ENCODE results near the gene CD33.

CD33 gene

GRCh38 chr19:51256155-51256625, 31.3 kb downstream of the CD33 start:
- ATAC-seq (ENCODE audit: low read depth) (no peak), DNase-seq (ENCODE audit: low spot score) (no peak)
- Histone ChIP-seq H3K27me3 (ENCODE audit: insufficient read depth, poor library complexity, severe bottlenecking) (peaks cover 17% of the 10 kb centered on the region), H3K36me3 (ENCODE audit: low read depth) (no peaks in the 10 kb centered on the region), H3K4me1 (ENCODE audit: insufficient read depth, poor library complexity, severe bottlenecking) (no peaks in the 10 kb centered on the region), H3K9me3 (ENCODE audit: severe bottlenecking) (no peaks in the 10 kb centered on the region), H3K27ac (ENCODE audit: poor library complexity, severe bottlenecking) (no peak overlapping the region), H3K4me3 (ENCODE audit: severe bottlenecking) (no peak overlapping the region)
- TF ChIP-seq, protein P1, sequence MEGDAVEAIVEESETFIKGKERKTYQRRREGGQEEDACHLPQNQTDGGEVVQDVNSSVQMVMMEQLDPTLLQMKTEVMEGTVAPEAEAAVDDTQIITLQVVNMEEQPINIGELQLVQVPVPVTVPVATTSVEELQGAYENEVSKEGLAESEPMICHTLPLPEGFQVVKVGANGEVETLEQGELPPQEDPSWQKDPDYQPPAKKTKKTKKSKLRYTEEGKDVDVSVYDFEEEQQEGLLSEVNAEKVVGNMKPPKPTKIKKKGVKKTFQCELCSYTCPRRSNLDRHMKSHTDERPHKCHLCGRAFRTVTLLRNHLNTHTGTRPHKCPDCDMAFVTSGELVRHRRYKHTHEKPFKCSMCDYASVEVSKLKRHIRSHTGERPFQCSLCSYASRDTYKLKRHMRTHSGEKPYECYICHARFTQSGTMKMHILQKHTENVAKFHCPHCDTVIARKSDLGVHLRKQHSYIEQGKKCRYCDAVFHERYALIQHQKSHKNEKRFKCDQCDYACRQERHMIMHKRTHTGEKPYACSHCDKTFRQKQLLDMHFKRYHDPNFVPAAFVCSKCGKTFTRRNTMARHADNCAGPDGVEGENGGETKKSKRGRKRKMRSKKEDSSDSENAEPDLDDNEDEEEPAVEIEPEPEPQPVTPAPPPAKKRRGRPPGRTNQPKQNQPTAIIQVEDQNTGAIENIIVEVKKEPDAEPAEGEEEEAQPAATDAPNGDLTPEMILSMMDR (IDR thresholded peaks at IDR 0.05; ENCODE audit: poor library complexity, severe bottlenecking) = no peak

- no peak overlapping the region for H3K4me3 ChIP-seq (ENCODE audit: severe bottlenecking)
- no peaks in the 10 kb centered on the region for H3K4me1 ChIP-seq (ENCODE audit: insufficient read depth, poor library complexity, severe bottlenecking)
- peaks cover 26% of the 10 kb centered on the region for H3K27me3 ChIP-seq (ENCODE audit: insufficient read depth, poor library complexity, severe bottlenecking)
- no peak for ATAC-seq (ENCODE audit: low read depth)
- TF ChIP-seq, protein P1 (IDR thresholded peaks at IDR 0.05; ENCODE audit: poor library complexity, severe bottlenecking) = no peak
- no peak for DNase-seq (ENCODE audit: low spot score)
- no peaks in the 10 kb centered on the region for H3K9me3 ChIP-seq (ENCODE audit: severe bottlenecking)
- no peak overlapping the region for H3K27ac ChIP-seq (ENCODE audit: poor library complexity, severe bottlenecking)
- no peaks in the 10 kb centered on the region for H3K36me3 ChIP-seq (ENCODE audit: low read depth)
Observed at GRCh38 chr19:51257471-51257870, 32.6 kb downstream of the CD33 start.

DNA sequence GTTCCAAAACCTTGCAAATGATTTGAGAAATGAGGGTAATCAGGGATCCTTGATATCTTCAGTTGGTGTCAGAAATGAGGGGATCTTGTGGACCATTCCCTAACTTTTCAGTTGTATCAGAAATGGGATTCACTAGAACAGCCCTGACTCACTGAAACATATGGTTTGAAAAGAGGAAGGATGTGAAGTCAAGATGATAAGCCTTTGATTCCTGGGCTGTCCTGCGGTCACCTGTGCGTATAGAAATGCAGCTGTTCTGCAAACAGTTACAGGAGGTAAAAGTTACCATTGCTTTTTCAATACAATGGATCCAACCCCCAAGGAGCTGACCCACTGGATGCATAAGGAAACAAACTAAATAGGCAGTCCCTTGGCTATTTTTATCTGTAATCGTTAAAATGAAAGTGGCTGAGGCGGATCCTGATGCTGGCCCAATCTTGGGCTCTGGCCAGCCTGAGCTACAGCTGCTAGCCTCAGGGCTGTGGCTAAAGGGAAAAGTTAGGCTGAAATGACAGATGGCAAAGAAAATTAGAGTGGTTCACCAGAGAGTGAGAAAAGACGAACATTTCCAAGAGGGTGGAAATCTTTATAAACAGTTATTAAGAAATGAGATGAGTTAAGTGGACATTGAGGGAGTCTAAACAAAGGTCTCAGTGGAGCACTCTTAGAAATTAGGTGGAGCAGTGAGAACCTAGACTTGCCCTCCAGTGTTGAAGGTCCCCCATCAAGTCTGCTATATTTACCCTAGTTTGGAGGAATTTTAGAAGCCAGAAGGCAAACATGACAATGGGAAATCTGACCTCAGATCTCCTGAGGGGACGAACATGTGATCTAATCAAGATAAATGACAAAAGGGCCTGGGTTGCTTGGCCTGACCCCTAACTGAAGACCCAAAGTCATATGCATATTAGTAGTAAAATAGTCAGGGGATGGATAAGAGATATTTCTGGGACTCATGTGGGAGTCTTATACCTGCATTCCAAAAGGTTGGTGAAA, 33.6 kb downstream of the CD33 start:
- DNase-seq (ENCODE audit: low spot score) (no peak), ATAC-seq (ENCODE audit: low read depth) (no peak)
- H3K4me3 ChIP-seq (ENCODE audit: severe bottlenecking) = no peak overlapping the region
- H3K27ac ChIP-seq (ENCODE audit: poor library complexity, severe bottlenecking) = no peak overlapping the region
- TF ChIP-seq, protein P1 (IDR thresholded peaks at IDR 0.05; ENCODE audit: poor library complexity, severe bottlenecking) = no peak
- peaks cover 36% of the 10 kb centered on the region for H3K27me3 ChIP-seq (ENCODE audit: insufficient read depth, poor library complexity, severe bottlenecking)
- H3K36me3 ChIP-seq (ENCODE audit: low read depth) = no peaks in the 10 kb centered on the region
- no peaks in the 10 kb centered on the region for H3K9me3 ChIP-seq (ENCODE audit: severe bottlenecking)
- no peaks in the 10 kb centered on the region for H3K4me1 ChIP-seq (ENCODE audit: insufficient read depth, poor library complexity, severe bottlenecking)

- TF ChIP-seq, protein P1 (IDR thresholded peaks at IDR 0.05; ENCODE audit: poor library complexity, severe bottlenecking) = peak; percentile 83
- Histone ChIP-seq H3K9me3 (ENCODE audit: severe bottlenecking) (no peaks in the 10 kb centered on the region), H3K36me3 (ENCODE audit: low read depth) (no peaks in the 10 kb centered on the region), H3K4me1 (ENCODE audit: insufficient read depth, poor library complexity, severe bottlenecking) (no peaks in the 10 kb centered on the region), H3K27me3 (ENCODE audit: insufficient read depth, poor library complexity, severe bottlenecking) (peaks cover 44% of the 10 kb centered on the region), H3K4me3 (ENCODE audit: severe bottlenecking) (no peak overlapping the region), H3K27ac (ENCODE audit: poor library complexity, severe bottlenecking) (no peak overlapping the region)
- peak; percentile 50; the same call in 1 of the 3 replicates for ATAC-seq (ENCODE audit: low read depth)
- DNase-seq (ENCODE audit: low spot score) = no peak
Observed at GRCh38 chr19:51259348-51260245, 34.7 kb downstream of the CD33 start.

Measured in RWPE2 (cell line).